H1 (cell line): Measurements from ENCODE around the gene TACR2. TPM values are rescaled to one million over a fixed set of nuclear protein-coding genes. Genes with fewer than 3 reads are reported as not detected.

Experiments used
- FOSL1 ChIP-seq: IDR thresholded peaks from 2 replicates; pipeline ENCODE4 v1.6.1; 2011; ENCODE audit warnings: mild to moderate bottlenecking, low read depth, low read length, moderate library complexity; ENCODE audit not compliant: insufficient read depth
- polyA plus RNA-seq, 7 experiments: library from polyadenylated mRNA; depleted of rRNA in 3 of 7; stranded (reverse) in 5 of 7; unstranded in 2 of 7; fragments of >200 nt in 5 of 7; fragments of 200-250 nt in 2 of 7; gene quantifications; 1 replicate in 5 of 7; 2 replicates in 1 of 7; 4 replicates in 1 of 7; pipeline versions ENCODE4 v1.2.1 to v1.2.3, GENCODE V29; 2011 to 2013; ENCODE audit warnings: missing spikeins in 2 of 7, mixed read lengths in 2 of 7
- total RNA-seq: library from RNA; stranded (reverse); fragmentation: NEBNext Ultra II Directional; extraction: Animal tissue kit (Norgen Biotek cat#: 25700); gene quantifications from 2 replicates; pipeline ENCODE4 v1.2.1, GENCODE V29; 2021

TACR2 gene
- total and polyA plus RNA-seq, 2 of the 8 experiments (the other 6 are each of a cell fraction or from before 2014, with no cell fraction given), result 0.06 TPM; not detected in 1

DNA sequence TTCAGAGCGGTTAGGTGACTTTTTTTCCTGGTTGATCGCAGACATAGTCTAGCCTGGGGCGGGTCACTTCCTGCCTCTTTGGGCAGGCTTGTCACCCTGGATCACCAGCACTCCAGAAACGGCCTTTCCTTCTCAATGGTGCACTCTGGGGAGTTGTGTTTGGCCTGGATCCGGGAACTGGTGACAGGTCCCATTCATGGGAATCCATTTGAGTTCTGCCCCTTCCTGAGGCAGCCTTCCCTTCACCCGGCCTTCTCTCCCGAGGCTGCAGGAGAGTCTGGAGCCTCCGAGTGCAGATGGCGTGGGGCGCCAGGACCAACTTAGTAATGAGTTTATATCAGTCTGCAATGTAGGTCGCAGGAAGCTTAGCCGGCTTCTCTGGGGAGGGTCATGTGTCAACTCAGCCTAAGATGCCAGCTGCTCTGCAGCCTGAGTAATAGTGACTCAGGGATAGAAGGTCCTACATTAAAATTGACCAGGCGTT, 54.2 kb downstream of the TACR2 start (continued):
- TF ChIP-seq FOSL1, result no peak
